Left lung (tissue), 10 donors: Measurements from ENCODE around the gene MACROD2. TPM values are rescaled to one million over a fixed set of nuclear protein-coding genes. Genes with fewer than 3 reads are reported as not detected.

Experiments used
- ATAC-seq: fragments of 200-7000 bp; cut with Tn5 transposase; one replicate; pipeline ENCODE4 v1.9.1; 2020; ENCODE audit warnings: moderate library complexity
- DNase-seq, 4 donors: peaks; one replicate each; pipeline ENCODE4 v3.0.0-alpha.2; 2013 to 2020
- H3K27ac ChIP-seq, 2 donors: fragments of 200-600 bp; sonication (generic) in 1 of 2; one replicate each; pipeline versions ENCODE4 v1.5.0 to v1.8.0; 2020 to 2021
- H3K27me3 ChIP-seq, 2 donors: fragments of 200-600 bp; sonication (generic) in 1 of 2; one replicate each; pipeline versions ENCODE4 v1.5.0 to v1.8.0; 2020 to 2021
- H3K36me3 ChIP-seq, 2 donors: fragments of 200-600 bp; sonication (generic) in 1 of 2; one replicate each; pipeline versions ENCODE4 v1.5.0 to v1.8.0; 2020 to 2021
- H3K4me1 ChIP-seq, 2 donors: fragments of 200-600 bp; one replicate each; pipeline ENCODE4 v1.8.0; 2021
- H3K4me3 ChIP-seq, 2 donors: fragments of 200-600 bp; sonication (generic) in 1 of 2; one replicate each; pipeline versions ENCODE4 v1.5.0 to v1.8.0; 2020 to 2021; ENCODE audit warnings: mild to moderate bottlenecking in 1 of 2
- H3K9me3 ChIP-seq, 2 donors: fragments of 200-600 bp; sonication (generic) in 1 of 2; one replicate each; pipeline versions ENCODE4 v1.5.0 to v1.8.0; 2020 to 2021
- CTCF ChIP-seq, 2 donors: fragments of 200-600 bp; sonication (generic) in 1 of 2; IDR thresholded peaks; one replicate each; pipeline versions ENCODE4 v1.5.0 to v1.8.0; 2021; ENCODE audit warnings: antibody characterized with exemption in 2 of 2
- intact Hi-C, 2 donors: fragments of 100-400 bp; cut with DNase I; formaldehyde crosslinking; loops; one replicate each; pipeline versions ENCODE4 v1.11.2 to v1.14.2; 2022
- polyA plus RNA-seq, 6 donors: library from polyadenylated mRNA; unstranded; fragments of 120-200 nt; gene quantifications; one replicate each; pipeline ENCODE4 v1.2.1, GENCODE V29; 2013; ENCODE audit not compliant: insufficient read length in 6 of 6
- total RNA-seq, 2 donors: library from RNA; stranded (reverse); fragmentation: NEBNext Ultra II Directional; extraction: Animal tissue kit (Norgen Biotek cat#: 25700); gene quantifications; one replicate each; pipeline ENCODE4 v1.2.1, GENCODE V29; 2021
- donor health status: DM: no; HTN: yes; CAD: no.
- donor health status: DM: no; HTN: no; CAD: no.

MACROD2 gene
- total and polyA plus RNA-seq, 8 donors = 6.1 to 23.6 (median 8.9) TPM

- H3K27ac ChIP-seq = peak overlapping the region; percentile 65 to 74
- H3K36me3 ChIP-seq = no peaks in the 10 kb centered on the region
- DNase-seq = no peak
- peaks cover 0 to 5% of the 10 kb centered on the region in 2 donors for H3K4me1 ChIP-seq
- peaks cover 0 to 24% of the 10 kb centered on the region in 2 donors for H3K9me3 ChIP-seq
- no peak for TF ChIP-seq CTCF (IDR thresholded peaks at IDR 0.05)
- intact Hi-C loops = no loop called here
- peak; percentile 16 for ATAC-seq
- H3K27me3 ChIP-seq = no peaks in the 10 kb centered on the region
- H3K4me3 ChIP-seq = no peak overlapping the region
Observed at GRCh38 chr20:14986656-14987055, 991.3 kb downstream of the MACROD2 start.

- H3K4me3 ChIP-seq = no peak overlapping the region
- no peak for ATAC-seq
- no peaks in the 10 kb centered on the region for H3K9me3 ChIP-seq
- DNase-seq = no peak
- no peaks in the 10 kb centered on the region for H3K36me3 ChIP-seq
- intact Hi-C loops = no loop called here
- H3K27ac ChIP-seq = no peak overlapping the region
- TF ChIP-seq CTCF (IDR thresholded peaks at IDR 0.05) = no peak
- H3K4me1 ChIP-seq = peaks cover 0 to 5% of the 10 kb centered on the region in 2 donors
- H3K27me3 ChIP-seq = no peaks in the 10 kb centered on the region
Observed at GRCh38 chr20:14989535-14990290, 994.4 kb downstream of the MACROD2 start.

GRCh38 chr20:14991023-14991422 is 995.7 kb downstream of the MACROD2 start:
- TF ChIP-seq CTCF (IDR thresholded peaks at IDR 0.05) = no peak
- Histone ChIP-seq H3K36me3 (no peaks in the 10 kb centered on the region), H3K27me3 (no peaks in the 10 kb centered on the region), H3K9me3 (peaks cover 0 to 7% of the 10 kb centered on the region in 2 donors), H3K27ac (no peak overlapping the region), H3K4me3 (no peak overlapping the region), H3K4me1 (peaks cover 0 to 5% of the 10 kb centered on the region in 2 donors)
- DNase-seq (no peak), ATAC-seq (no peak)
- intact Hi-C loops = no loop called here

- no peaks in the 10 kb centered on the region for H3K27me3 ChIP-seq
- TF ChIP-seq CTCF (IDR thresholded peaks at IDR 0.05) = no peak
- H3K36me3 ChIP-seq = no peaks in the 10 kb centered on the region
- no peak for ATAC-seq
- H3K27ac ChIP-seq = no peak overlapping the region
- peaks cover 0 to 17% of the 10 kb centered on the region in 2 donors for H3K9me3 ChIP-seq
- intact Hi-C loops = no loop called here
- no peak for DNase-seq
- H3K4me3 ChIP-seq = no peak overlapping the region
- H3K4me1 ChIP-seq = peaks cover 0 to under 1% of the 10 kb centered on the region in 2 donors
Observed at GRCh38 chr20:14992153-14992552, 996.8 kb downstream of the MACROD2 start.

GRCh38 chr20:14992961-14993360 is 997.6 kb downstream of the MACROD2 start:
- DNase-seq (no peak), ATAC-seq (no peak)
- intact Hi-C loops = no loop called here
- Histone ChIP-seq H3K27me3 (no peaks in the 10 kb centered on the region), H3K27ac (no peak overlapping the region), H3K4me1 (no peaks in the 10 kb centered on the region), H3K4me3 (no peak overlapping the region), H3K9me3 (peaks cover 0 to 25% of the 10 kb centered on the region in 2 donors), H3K36me3 (no peaks in the 10 kb centered on the region)
- TF ChIP-seq CTCF (IDR thresholded peaks at IDR 0.05) = no peak
